Activated CD8-positive, alpha-beta T cell treated with anti-CD3 and anti-CD28 coated beads, Interleukin-2, amount 10 ng/mL, durations not matched to agents 7 days and 5 days (primary cell): ENCODE data around the gene PEPD. TPM values are rescaled to one million over a fixed set of nuclear protein-coding genes. Genes with fewer than 3 reads are reported as not detected.

ENCODE experiments used
- ATAC-seq: fragments of 150-1000 bp; cut with Tn5 transposase; one replicate; pipeline ENCODE4 v1.10.0; 2021; ENCODE audit warnings: moderate library complexity
- CTCF ChIA-PET: fragments of 350-600 bp; sonication (Branson Sonifier 250); formaldehyde crosslinking; loops from one replicate; lab custom pipeline; 2021; ENCODE audit warnings: antibody characterized with exemption; lab: Charles Lee
- POLR2A ChIA-PET: fragments of 350-600 bp; sonication (Branson Sonifier 250); formaldehyde crosslinking; loops from one replicate; lab custom pipeline; 2021; ENCODE audit warnings: antibody characterized with exemption; lab: Charles Lee
- DNase-seq: peaks from one replicate; pipeline ENCODE4 v3.0.0-alpha.2; 2020
- H3K27ac Mint-ChIP-seq: one replicate; pipeline ENCODE4 v1.8.0; 2021; ENCODE audit warnings: mild to moderate bottlenecking, mixed read lengths
- H3K27me3 Mint-ChIP-seq: one replicate; pipeline ENCODE4 v1.8.0; 2021; ENCODE audit warnings: low read depth, mixed read lengths
- H3K36me3 Mint-ChIP-seq: one replicate; pipeline ENCODE4 v1.8.0; 2021; ENCODE audit warnings: low read depth, mixed read lengths
- H3K4me1 Mint-ChIP-seq: one replicate; pipeline ENCODE4 v1.8.0; 2021; ENCODE audit warnings: low read depth, mixed read lengths
- H3K4me3 Mint-ChIP-seq: one replicate; pipeline ENCODE4 v1.8.0; 2021; ENCODE audit warnings: mild to moderate bottlenecking, mixed read lengths
- H3K9me3 Mint-ChIP-seq: one replicate; pipeline ENCODE4 v1.8.0; 2022; ENCODE audit warnings: mixed read lengths; ENCODE audit not compliant: insufficient read depth
- total RNA-seq, 2 experiments: library from RNA; stranded (reverse); gene quantifications; one replicate each; pipeline ENCODE4 v1.2.3, GENCODE V29; 2021

The PEPD gene
- total RNA-seq, 2 experiments from 2014 or later = 27.9 to 30.5 TPM

GRCh38 chr19:33427801-33428626, 93.6 kb downstream of the PEPD start:
- no peaks in the 10 kb centered on the region for H3K27me3 Mint-ChIP-seq
- POLR2A ChIA-PET = no interaction called here
- no peak for DNase-seq

DNA sequence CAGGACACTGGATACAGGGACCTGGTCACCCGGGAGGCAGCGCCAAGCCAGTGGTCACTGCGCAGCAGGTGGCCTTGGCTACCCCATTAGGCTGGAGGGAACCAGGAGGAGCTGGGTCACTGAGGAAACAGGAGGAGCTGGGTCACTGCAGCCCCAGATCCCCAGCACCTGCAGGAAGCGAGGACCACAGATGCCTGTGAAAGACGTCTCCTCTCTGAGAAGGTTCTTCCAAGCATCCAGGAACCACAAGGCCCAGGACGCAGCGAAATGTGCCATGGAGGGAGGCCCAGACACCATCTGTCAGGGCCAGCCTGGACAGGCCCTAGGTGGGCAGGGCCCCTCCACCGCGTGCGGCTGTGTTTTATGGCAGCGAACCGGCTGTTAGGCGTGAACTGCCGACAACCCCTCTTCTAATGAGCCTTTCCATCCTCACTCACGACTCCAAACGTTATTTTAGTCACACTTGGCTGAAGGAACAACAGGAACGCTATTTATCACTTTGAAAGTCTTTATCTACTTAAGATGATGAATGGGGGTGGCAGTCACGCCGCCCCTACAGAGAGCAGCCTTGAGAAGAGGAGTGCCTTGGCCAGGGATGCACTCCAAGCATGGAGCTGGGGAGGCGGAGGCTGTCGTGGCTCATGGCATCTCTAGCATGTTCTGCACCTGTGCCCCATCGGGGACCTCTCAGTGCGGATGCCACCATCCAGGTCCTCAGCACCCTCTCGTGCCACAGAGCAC, 94.8 kb downstream of the PEPD start:
- Mint-ChIP-seq H3K4me1 (peaks cover 10% of the 10 kb centered on the region), H3K4me3 (no peak overlapping the region), H3K27ac (no peak overlapping the region), H3K9me3 (no peaks in the 10 kb centered on the region), H3K27me3 (no peaks in the 10 kb centered on the region), H3K36me3 (no peaks in the 10 kb centered on the region)
- ChIA-PET CTCF (interaction anchor here (0.9 kb wide), 1 partner anchor 11 kb away, joined by 3 read pairs; no protein-coding TSS in a partner anchor), POLR2A (no interaction called here)
- no peak for DNase-seq
- no peak for ATAC-seq

More at GRCh38 chr19:33427801-33428626, 93.6 kb downstream of the PEPD start:
- no peak for ATAC-seq
- no peak overlapping the region for H3K4me3 Mint-ChIP-seq
- CTCF ChIA-PET = no interaction called here
- H3K9me3 Mint-ChIP-seq = no peaks in the 10 kb centered on the region
- H3K36me3 Mint-ChIP-seq = no peaks in the 10 kb centered on the region
- peaks cover 10% of the 10 kb centered on the region for H3K4me1 Mint-ChIP-seq
- no peak overlapping the region for H3K27ac Mint-ChIP-seq

DNA sequence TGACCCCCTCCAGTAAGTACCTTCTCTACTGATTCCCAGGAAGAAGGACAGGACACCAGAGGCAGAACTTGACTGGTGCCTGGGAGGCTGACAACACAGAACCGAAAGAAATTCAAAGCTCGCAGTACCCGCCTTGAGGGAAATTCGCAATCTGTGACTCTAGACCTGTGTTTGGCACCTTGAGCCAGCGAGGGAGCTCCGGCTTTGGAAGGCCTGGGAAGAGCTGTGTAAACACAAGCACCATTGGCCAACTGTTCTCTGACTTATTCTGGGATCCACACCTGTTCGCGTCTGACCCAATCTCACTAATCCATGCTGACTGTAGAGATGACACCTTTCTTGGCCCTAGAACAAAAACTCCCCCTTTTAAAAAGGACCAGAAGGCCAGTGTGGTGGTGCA, 97.4 kb downstream of the PEPD start:
- Mint-ChIP-seq H3K4me3 (no peak overlapping the region), H3K9me3 (no peaks in the 10 kb centered on the region), H3K4me1 (no peaks in the 10 kb centered on the region), H3K36me3 (no peaks in the 10 kb centered on the region), H3K27ac (no peak overlapping the region), H3K27me3 (no peaks in the 10 kb centered on the region)
- ChIA-PET CTCF (no interaction called here), POLR2A (no interaction called here)
- no peak for ATAC-seq
- DNase-seq = no peak

GRCh38 chr19:33422369-33423180, 99.0 kb downstream of the PEPD start:
- no peaks in the 10 kb centered on the region for H3K36me3 Mint-ChIP-seq
- DNase-seq = no peak
- H3K27me3 Mint-ChIP-seq = no peaks in the 10 kb centered on the region
- ChIA-PET POLR2A (no interaction called here), CTCF (interaction anchor here (0.5 kb wide), 1 partner anchor 16 kb away, joined by 3 read pairs; no protein-coding TSS in a partner anchor)
- no peak overlapping the region for H3K27ac Mint-ChIP-seq
- H3K4me3 Mint-ChIP-seq = no peak overlapping the region
- no peak for ATAC-seq
- no peaks in the 10 kb centered on the region for H3K4me1 Mint-ChIP-seq
- no peaks in the 10 kb centered on the region for H3K9me3 Mint-ChIP-seq

GRCh38 chr19:33421368-33421767, 100.2 kb downstream of the PEPD start:
- no peak for DNase-seq
- Mint-ChIP-seq H3K9me3 (no peaks in the 10 kb centered on the region), H3K27ac (no peak overlapping the region), H3K4me3 (no peak overlapping the region), H3K27me3 (no peaks in the 10 kb centered on the region), H3K4me1 (peaks cover 2% of the 10 kb centered on the region), H3K36me3 (no peaks in the 10 kb centered on the region)
- CTCF ChIA-PET = interaction anchor here (0.9 to 1.2 kb wide), 3 partner anchors 11 to 350 kb away, joined by 3 read pairs; no protein-coding TSS in a partner anchor
- POLR2A ChIA-PET = no interaction called here
- ATAC-seq = no peak

DNA sequence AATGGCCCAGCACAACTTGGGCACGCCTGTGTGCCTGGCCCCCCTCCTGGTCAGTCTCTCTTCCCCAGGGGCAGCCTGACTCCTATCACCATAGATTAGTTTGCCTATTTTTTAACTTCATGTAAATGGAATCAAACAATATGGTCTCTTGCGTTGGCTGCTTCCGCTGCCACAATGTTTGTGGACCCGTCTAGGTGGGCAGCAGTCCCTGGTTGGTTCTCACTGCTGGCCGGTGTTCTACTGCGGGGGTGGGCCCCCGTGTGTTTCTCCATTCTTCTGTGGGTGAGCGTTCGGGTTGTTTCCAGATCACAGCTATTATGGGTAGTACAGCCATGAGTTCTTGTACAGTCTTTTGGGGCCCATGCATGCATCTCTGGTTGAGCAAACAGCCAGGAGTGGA, 100.8 kb downstream of the PEPD start:
- POLR2A ChIA-PET = no interaction called here
- peaks cover 8% of the 10 kb centered on the region for H3K4me1 Mint-ChIP-seq
- no peak for ATAC-seq
- no peak overlapping the region for H3K27ac Mint-ChIP-seq
- no peaks in the 10 kb centered on the region for H3K36me3 Mint-ChIP-seq
- no peak for DNase-seq
- no peak overlapping the region for H3K4me3 Mint-ChIP-seq
- H3K27me3 Mint-ChIP-seq = no peaks in the 10 kb centered on the region
- no peaks in the 10 kb centered on the region for H3K9me3 Mint-ChIP-seq
- CTCF ChIA-PET = interaction anchor here (0.9 to 1.2 kb wide), 3 partner anchors 12 to 350 kb away, joined by 3 read pairs; no protein-coding TSS in a partner anchor

- ATAC-seq = no peak
- CTCF ChIA-PET = interaction anchor here (0.8 kb wide), 2 partner anchors 14 to 358 kb away, joined by 3 read pairs; no protein-coding TSS in a partner anchor
- no peaks in the 10 kb centered on the region for H3K36me3 Mint-ChIP-seq
- H3K27ac Mint-ChIP-seq = no peak overlapping the region
- POLR2A ChIA-PET = no interaction called here
- peaks cover 8% of the 10 kb centered on the region for H3K4me1 Mint-ChIP-seq
- H3K4me3 Mint-ChIP-seq = no peak overlapping the region
- DNase-seq = no peak
- no peaks in the 10 kb centered on the region for H3K27me3 Mint-ChIP-seq
- H3K9me3 Mint-ChIP-seq = no peaks in the 10 kb centered on the region
These were observed 101.8 kb downstream of the PEPD start for GRCh38 chr19:33419788-33420130.

DNA sequence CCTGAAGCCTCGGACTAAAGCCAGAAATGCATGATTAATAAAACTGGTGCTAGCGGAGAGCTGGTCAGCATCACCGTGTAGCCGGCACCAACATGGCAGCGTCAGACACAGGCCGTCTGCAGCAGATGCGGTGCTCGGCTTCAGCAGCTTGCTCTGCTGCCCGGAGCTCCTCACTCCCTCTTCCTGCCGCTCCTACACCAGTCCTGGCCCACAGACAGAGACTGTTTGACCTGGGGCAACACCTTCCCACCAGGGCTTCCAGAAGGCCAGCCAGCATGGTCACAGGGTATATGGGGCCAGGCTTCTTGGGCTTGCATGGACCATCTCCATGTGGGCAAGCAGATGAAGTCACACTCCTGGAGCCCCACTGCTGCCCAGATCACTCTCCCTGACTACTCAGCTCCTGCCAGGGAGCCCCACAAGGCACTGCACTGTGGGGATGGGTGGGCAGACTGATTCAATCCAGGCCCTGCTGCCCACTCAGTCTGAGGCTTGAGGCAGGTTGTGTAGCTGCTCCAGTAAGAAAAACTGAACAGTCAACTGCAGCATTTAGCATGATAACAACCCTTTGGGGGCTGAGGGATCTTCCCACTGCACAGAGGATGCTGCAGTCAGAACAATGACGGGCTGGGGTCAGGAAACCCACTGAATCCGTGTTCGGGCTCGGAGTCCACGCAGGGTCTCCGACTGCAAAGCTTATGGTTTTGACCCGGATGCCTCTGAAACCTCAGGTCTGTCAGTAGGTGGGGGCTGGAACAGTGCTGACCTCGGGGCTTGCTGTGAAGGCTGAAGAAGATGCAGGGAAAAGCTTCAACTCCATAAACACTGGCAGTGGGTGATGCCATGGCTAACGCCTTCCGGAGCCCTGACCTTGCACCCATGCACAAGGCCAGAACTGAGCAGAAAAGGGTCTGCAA, 102.5 kb downstream of the PEPD start:
- H3K4me3 Mint-ChIP-seq = no peak overlapping the region
- ChIA-PET POLR2A (no interaction called here), CTCF (interaction anchor here (0.8 to 4.1 kb wide), 3 partner anchors 11 to 359 kb away, joined by 3 to 21 read pairs (median 3); no protein-coding TSS in a partner anchor)
- H3K9me3 Mint-ChIP-seq = no peaks in the 10 kb centered on the region
- DNase-seq (no peak), ATAC-seq (no peak)
- no peaks in the 10 kb centered on the region for H3K27me3 Mint-ChIP-seq
- no peaks in the 10 kb centered on the region for H3K36me3 Mint-ChIP-seq
- no peak overlapping the region for H3K27ac Mint-ChIP-seq
- peaks cover 8% of the 10 kb centered on the region for H3K4me1 Mint-ChIP-seq

GRCh38 chr19:33418461-33418860, 103.1 kb downstream of the PEPD start:
- H3K27me3 Mint-ChIP-seq = no peaks in the 10 kb centered on the region
- H3K4me1 Mint-ChIP-seq = peaks cover 8% of the 10 kb centered on the region
- ATAC-seq = no peak
- no peak overlapping the region for H3K4me3 Mint-ChIP-seq
- CTCF ChIA-PET = interaction anchor here (4.1 kb wide), 1 partner anchor 12 kb away, joined by 21 read pairs; no protein-coding TSS in a partner anchor
- no peaks in the 10 kb centered on the region for H3K36me3 Mint-ChIP-seq
- DNase-seq = no peak
- H3K27ac Mint-ChIP-seq = no peak overlapping the region
- no peaks in the 10 kb centered on the region for H3K9me3 Mint-ChIP-seq
- POLR2A ChIA-PET = no interaction called here

DNA sequence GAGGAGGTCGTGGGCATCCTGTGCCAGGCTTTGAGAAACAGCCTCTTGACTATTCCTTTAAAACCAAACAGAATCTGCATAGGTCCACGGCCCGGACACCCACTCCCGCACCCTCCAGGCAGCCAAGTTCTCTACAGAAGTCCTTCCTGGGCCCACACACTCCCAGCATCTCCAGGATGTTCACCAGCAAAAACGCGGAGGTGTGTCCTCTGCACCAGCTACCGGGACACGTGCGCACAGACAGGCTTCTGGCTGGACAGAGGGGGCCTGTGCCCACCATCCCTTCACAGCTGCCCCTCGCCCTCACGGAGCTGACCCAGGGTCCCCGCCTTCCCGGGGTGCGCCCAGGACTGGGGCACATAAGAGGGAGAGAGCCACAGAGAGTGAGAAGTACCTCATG, 103.8 kb downstream of the PEPD start:
- H3K4me1 Mint-ChIP-seq = peaks cover 8% of the 10 kb centered on the region
- no peak overlapping the region for H3K4me3 Mint-ChIP-seq
- no peaks in the 10 kb centered on the region for H3K36me3 Mint-ChIP-seq
- ATAC-seq (no peak), DNase-seq (no peak)
- no peak overlapping the region for H3K27ac Mint-ChIP-seq
- POLR2A ChIA-PET = no interaction called here
- CTCF ChIA-PET = interaction anchor here (1.2 to 4.1 kb wide), 2 partner anchors 13 to 36 kb away, joined by 3 to 21 read pairs; no protein-coding TSS in a partner anchor
- no peaks in the 10 kb centered on the region for H3K27me3 Mint-ChIP-seq
- H3K9me3 Mint-ChIP-seq = no peaks in the 10 kb centered on the region
